Suprapubic skin (tissue), 4 donors: Measurements from ENCODE around the gene LCN10. TPM values are rescaled to one million over a fixed set of nuclear protein-coding genes. Genes with fewer than 3 reads are reported as not detected.

Source experiments
- DNase-seq, 2 donors: peaks; one replicate each; pipeline ENCODE4 v3.0.0-alpha.2; 2019; ENCODE audit warnings: low spot score in 2 of 2
- H3K27ac ChIP-seq: fragments of 200-600 bp; sonication (generic); one replicate; pipeline ENCODE4 v1.5.1; 2019
- H3K27me3 ChIP-seq: fragments of 200-600 bp; sonication (generic); one replicate; pipeline ENCODE4 v1.5.1; 2019
- H3K36me3 ChIP-seq: fragments of 200-600 bp; sonication (generic); one replicate; pipeline ENCODE4 v1.5.1; 2019
- H3K4me1 ChIP-seq: fragments of 200-600 bp; sonication (generic); one replicate; pipeline ENCODE4 v1.5.1; 2019
- H3K4me3 ChIP-seq: fragments of 200-600 bp; sonication (generic); one replicate; pipeline ENCODE4 v1.5.1; 2019; ENCODE audit warnings: mild to moderate bottlenecking
- H3K9me3 ChIP-seq: fragments of 200-600 bp; sonication (generic); one replicate; pipeline ENCODE4 v1.5.1; 2019
- CTCF ChIP-seq, 2 donors: fragments of 200-600 bp in 1 of 2; fragments of 450-650 bp in 1 of 2; sonication (generic) in 1 of 2; IDR thresholded peaks; one replicate each; pipeline ENCODE4 v1.5.1; 2016 to 2019; ENCODE audit warnings: antibody characterized with exemption in 2 of 2, mild to moderate bottlenecking in 1 of 2, moderate library complexity in 1 of 2
- EP300 ChIP-seq: sonication (generic); formaldehyde crosslinking; IDR thresholded peaks from one replicate; pipeline ENCODE4 v1.6.1; 2017; ENCODE audit warnings: antibody characterized with exemption
- POLR2A ChIP-seq, 2 donors: fragments of 450-650 bp; IDR thresholded peaks; one replicate each; pipeline ENCODE4 v1.6.1; 2017; ENCODE audit warnings: antibody characterized with exemption in 2 of 2, mild to moderate bottlenecking in 2 of 2, moderate library complexity in 2 of 2
- POLR2AphosphoS5 ChIP-seq, 3 donors: sonication (generic); formaldehyde crosslinking; IDR thresholded peaks; one replicate each; pipeline ENCODE4 v1.6.1; 2017; ENCODE audit warnings: antibody characterized with exemption in 3 of 3
- WGBS: methylation state at CpG from one replicate; pipeline ENCODE4 v1.1.5; 2018; 5-methylcytosine and 5-hydroxymethylcytosine counted together
- total RNA-seq, 4 donors: library from RNA; depleted of rRNA; stranded (reverse); fragments of >200 nt; gene quantifications; one replicate each; pipeline ENCODE4 v1.1.0, GENCODE V29; 2016

The LCN10 gene
- total RNA-seq, 4 donors from 2014 or later: 0.32 to 3.5 (median 2.8) TPM; not detected in 1

DNA sequence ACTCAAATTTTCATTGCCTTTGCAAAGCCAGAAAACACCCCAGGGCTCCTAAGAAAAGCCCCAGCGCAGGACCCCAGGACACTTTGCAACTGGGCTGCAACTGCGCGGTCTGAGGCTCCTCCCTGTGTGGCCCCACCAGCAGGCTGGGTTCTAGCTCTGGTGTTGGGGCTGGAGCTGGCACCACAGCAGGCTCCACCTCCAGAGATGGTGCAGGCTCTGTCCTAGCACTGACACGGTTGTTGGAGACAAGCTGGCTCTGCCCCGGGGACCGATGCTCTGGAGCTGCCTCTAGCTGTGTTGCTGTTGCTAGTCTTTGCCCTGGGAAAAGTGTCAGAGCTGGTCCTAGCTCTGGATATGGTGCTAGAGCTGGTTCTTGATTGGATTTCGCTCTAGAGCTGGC lies 13.6 kb downstream of the LCN10 start:
- H3K4me1 ChIP-seq: peaks cover 50% of the 10 kb centered on the region

GRCh38 chr9:136728548-136729123 lies 14.1 kb downstream of the LCN10 start:
- Histone ChIP-seq H3K27ac (peak overlapping the region; percentile 80), H3K4me3 (peak overlapping the region; percentile 92), H3K36me3 (peaks cover 27% of the 10 kb centered on the region), H3K4me1 (peaks cover 50% of the 10 kb centered on the region), H3K27me3 (no peaks in the 10 kb centered on the region), H3K9me3 (no peaks in the 10 kb centered on the region)
- WGBS: 60% methylated on average over 1 of the region's 53 CpGs
- DNase-seq: no peak
- TF ChIP-seq POLR2A (IDR thresholded peaks at IDR 0.05) (no peak), CTCF (IDR thresholded peaks at IDR 0.05) (no peak), EP300 (no peak), POLR2AphosphoS5 (IDR thresholded peaks at IDR 0.05) (no peak)

More for the DNA sequence above, 13.6 kb downstream of the LCN10 start:
- no peak for DNase-seq
- Histone ChIP-seq H3K4me3 (peak overlapping the region; percentile 92), H3K27me3 (no peaks in the 10 kb centered on the region), H3K27ac (no peak overlapping the region), H3K36me3 (peaks cover 22% of the 10 kb centered on the region), H3K9me3 (no peaks in the 10 kb centered on the region)
- TF ChIP-seq POLR2AphosphoS5 (IDR thresholded peaks at IDR 0.05) (no peak), POLR2A (IDR thresholded peaks at IDR 0.05) (no peak), CTCF (IDR thresholded peaks at IDR 0.05) (no peak), EP300 (no peak)
- 80% methylated on average over 1 of the region's 7 CpGs for WGBS

DNA sequence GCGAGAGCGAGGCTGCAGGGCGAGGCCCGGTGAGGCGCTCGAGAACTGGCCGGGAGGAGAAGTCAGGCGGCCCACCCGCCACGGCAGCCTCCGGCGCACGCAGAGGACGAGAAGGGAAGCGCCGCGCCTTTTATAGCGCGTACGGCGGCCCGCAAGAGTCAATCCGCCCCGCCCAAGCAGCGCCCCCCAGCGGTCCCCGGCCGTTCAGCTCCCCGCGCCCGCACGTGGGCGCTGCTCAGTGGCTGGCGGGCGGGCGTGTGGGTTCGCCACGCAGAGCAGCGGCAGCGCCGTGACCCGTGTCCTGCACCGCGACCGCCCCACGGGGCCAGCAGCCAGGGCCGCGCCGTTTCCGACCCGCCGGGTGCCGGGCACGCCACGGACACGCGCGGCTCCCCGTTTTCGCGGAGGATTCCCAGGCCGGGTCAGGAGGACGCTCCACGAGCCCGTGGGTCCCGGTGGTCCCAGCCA lies 14.6 kb downstream of the LCN10 start:
- Histone ChIP-seq H3K4me3 (peak overlapping the region; percentile 92), H3K27ac (peak overlapping the region; percentile 80), H3K9me3 (no peaks in the 10 kb centered on the region), H3K36me3 (peaks cover 32% of the 10 kb centered on the region), H3K27me3 (no peaks in the 10 kb centered on the region), H3K4me1 (peaks cover 51% of the 10 kb centered on the region)
- TF ChIP-seq CTCF (IDR thresholded peaks at IDR 0.05): peak; percentile 94 to 96
- peak; percentile 78 to 100 (median 98) for TF ChIP-seq POLR2AphosphoS5 (IDR thresholded peaks at IDR 0.05)
- no peak for TF ChIP-seq EP300
- TF ChIP-seq POLR2A (IDR thresholded peaks at IDR 0.05): peak; percentile 98
- no CpG with 5 or more reads among the region's 66 CpGs for WGBS
- DNase-seq: peak; percentile 94 to 96

DNA sequence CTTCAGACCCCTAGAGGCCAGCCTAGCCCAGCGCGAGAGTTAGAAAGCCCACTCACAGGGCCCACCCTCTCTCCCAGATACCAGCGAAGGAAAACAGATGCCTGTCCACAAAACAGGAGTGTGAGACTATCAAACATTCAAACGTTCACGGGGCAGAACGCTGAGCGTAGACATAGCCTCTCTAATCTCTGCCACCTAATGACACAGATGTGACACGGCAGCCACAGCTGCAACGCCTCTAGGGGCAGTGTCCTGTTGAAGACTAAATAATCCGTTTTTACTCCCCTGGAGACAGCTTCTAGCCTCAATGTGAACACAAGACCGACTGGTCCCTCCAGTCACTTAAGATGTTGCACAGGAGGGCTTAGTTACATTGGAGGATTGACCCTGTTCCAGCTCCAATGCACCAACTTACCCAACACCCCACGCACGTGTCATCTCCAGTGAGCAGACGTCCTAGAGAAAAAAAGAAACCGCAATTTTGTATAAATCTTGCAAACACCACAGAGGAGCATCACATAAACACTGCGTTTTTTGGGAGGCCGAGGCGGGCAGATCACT lies 16.0 kb downstream of the LCN10 start:
- peaks cover 46% of the 10 kb centered on the region for H3K36me3 ChIP-seq
- H3K4me3 ChIP-seq: peak overlapping the region; percentile 92
- H3K4me1 ChIP-seq: peaks cover 65% of the 10 kb centered on the region
- TF ChIP-seq POLR2A (IDR thresholded peaks at IDR 0.05): no peak
- peak in 1 of 2 donors; percentile 46 for TF ChIP-seq CTCF (IDR thresholded peaks at IDR 0.05)
- no peak for TF ChIP-seq EP300
- no peak for TF ChIP-seq POLR2AphosphoS5 (IDR thresholded peaks at IDR 0.05)
- H3K9me3 ChIP-seq: no peaks in the 10 kb centered on the region
- DNase-seq: no peak
- WGBS: 23% methylated on average over 18 of the region's 18 CpGs
- H3K27ac ChIP-seq: peak overlapping the region; percentile 49
- no peaks in the 10 kb centered on the region for H3K27me3 ChIP-seq

DNA sequence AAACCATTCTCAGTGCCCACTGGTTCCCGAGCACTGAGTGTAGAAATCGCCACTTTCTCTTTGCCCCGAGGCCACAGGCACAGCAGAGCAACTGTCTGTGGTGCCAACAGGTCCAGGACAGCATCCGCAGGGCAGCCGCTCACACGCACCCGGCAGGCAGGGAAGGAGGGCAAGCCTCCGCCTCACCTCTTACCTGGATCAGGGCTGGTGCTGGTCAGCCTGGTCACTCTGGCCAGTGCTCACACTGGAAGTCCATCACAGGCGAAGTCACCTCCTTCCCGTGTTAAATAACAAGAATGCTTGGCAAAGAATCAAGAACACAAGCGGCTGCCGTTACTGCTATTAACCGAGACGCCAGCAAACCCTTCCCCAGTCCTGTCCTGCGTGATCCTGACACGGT lies 16.6 kb downstream of the LCN10 start:
- Histone ChIP-seq H3K36me3 (peaks cover 48% of the 10 kb centered on the region), H3K4me3 (peak overlapping the region; percentile 92), H3K4me1 (peaks cover 70% of the 10 kb centered on the region), H3K27ac (peak overlapping the region; percentile 49), H3K27me3 (no peaks in the 10 kb centered on the region), H3K9me3 (no peaks in the 10 kb centered on the region)
- no peak for TF ChIP-seq EP300
- TF ChIP-seq POLR2AphosphoS5 (IDR thresholded peaks at IDR 0.05): no peak
- TF ChIP-seq CTCF (IDR thresholded peaks at IDR 0.05): no peak
- no peak for TF ChIP-seq POLR2A (IDR thresholded peaks at IDR 0.05)
- DNase-seq: no peak
- WGBS: 51% methylated on average over 7 of the region's 16 CpGs
